ENCODE results near the gene MICAL2. TPM values are rescaled to one million over a fixed set of nuclear protein-coding genes. Genes with fewer than 3 reads are reported as not detected.
A peak's percentile ranks its signal among the peaks of the same experiment; 100 is the strongest.

Gene MICAL2
- total RNA-seq, 4 donors from 2014 or later, result 196 to 550 (median 237) TPM

DNA sequence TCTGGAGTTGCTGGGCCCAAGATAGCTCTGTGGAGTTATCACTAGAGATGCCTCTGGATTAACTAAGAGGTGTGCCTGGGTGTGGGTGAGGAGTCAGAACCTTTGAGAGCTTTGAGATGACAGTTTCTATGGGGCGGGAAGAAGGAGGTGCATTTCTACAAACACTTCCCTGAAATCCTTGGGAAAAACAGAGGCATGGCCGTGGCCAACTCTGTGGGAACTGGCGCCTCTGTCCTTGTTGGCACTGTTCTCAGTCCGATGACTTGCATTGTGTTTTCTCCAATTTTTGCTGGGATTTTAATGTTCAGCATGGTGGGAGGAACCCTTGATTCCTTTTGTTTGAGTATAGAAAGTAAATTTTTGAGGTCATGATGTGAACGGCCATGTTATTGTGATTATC lies 151.2 kb downstream of the MICAL2 start:
- Histone ChIP-seq H3K4me3 (no peak overlapping the region), H3K27ac (peak overlapping the region in 1 of 4 donors; percentile 23), H3K36me3 (peaks cover 0 to 81% of the 10 kb centered on the region in 2 donors), H3K4me1 (no peaks in the 10 kb centered on the region), H3K9me3 (no peaks in the 10 kb centered on the region), H3K27me3 (no peaks in the 10 kb centered on the region)
- ATAC-seq, result no peak
- WGBS, 2 donors (ENCODE audit: low coverage in 1 of 2), result 98 to 100% methylated on average over 1 to 5 of the region's 5 CpGs
- TF ChIP-seq POLR2AphosphoS5 (IDR thresholded peaks at IDR 0.05) (no peak), EP300 (IDR thresholded peaks at IDR 0.05) (no peak)

DNA sequence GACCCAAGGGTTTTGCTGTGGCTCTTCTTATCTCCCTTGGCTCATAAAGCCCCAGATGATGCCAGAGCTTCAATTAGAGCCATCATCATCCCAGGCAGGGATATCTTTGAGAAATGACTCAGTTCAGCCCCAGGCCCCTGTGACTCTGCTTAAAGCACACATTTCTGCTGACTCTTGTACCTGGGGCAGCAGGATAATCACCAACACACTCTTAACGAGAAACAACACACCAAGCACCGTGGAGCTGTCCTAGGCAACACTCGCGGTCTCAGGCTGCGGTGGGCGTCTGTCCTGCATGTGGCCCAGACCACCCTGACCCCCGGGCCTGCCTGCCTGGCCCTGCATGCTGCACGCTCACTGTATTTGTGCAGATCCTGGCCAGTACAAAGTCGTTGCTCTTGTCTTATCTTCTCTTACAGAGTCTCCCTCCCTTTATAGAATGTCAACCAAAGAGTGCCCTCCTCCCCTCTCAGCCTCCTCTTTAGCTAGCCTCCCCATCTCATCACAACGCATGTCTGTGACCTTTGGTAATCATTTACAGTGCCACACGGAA lies 152.8 kb downstream of the MICAL2 start:
- Histone ChIP-seq H3K4me1 (peaks cover 0 to 4% (median 0%) of the 10 kb centered on the region in 3 donors), H3K4me3 (no peak overlapping the region), H3K9me3 (no peaks in the 10 kb centered on the region), H3K27me3 (no peaks in the 10 kb centered on the region), H3K36me3 (peaks cover 0 to 64% of the 10 kb centered on the region in 2 donors), H3K27ac (no peak overlapping the region)
- WGBS, 2 donors (ENCODE audit: low coverage in 1 of 2), result 52 to 86% methylated on average over 1 to 11 of the region's 11 CpGs
- TF ChIP-seq, protein P1, sequence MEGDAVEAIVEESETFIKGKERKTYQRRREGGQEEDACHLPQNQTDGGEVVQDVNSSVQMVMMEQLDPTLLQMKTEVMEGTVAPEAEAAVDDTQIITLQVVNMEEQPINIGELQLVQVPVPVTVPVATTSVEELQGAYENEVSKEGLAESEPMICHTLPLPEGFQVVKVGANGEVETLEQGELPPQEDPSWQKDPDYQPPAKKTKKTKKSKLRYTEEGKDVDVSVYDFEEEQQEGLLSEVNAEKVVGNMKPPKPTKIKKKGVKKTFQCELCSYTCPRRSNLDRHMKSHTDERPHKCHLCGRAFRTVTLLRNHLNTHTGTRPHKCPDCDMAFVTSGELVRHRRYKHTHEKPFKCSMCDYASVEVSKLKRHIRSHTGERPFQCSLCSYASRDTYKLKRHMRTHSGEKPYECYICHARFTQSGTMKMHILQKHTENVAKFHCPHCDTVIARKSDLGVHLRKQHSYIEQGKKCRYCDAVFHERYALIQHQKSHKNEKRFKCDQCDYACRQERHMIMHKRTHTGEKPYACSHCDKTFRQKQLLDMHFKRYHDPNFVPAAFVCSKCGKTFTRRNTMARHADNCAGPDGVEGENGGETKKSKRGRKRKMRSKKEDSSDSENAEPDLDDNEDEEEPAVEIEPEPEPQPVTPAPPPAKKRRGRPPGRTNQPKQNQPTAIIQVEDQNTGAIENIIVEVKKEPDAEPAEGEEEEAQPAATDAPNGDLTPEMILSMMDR (IDR thresholded peaks at IDR 0.05), result no peak
- no peak for ATAC-seq

DNA sequence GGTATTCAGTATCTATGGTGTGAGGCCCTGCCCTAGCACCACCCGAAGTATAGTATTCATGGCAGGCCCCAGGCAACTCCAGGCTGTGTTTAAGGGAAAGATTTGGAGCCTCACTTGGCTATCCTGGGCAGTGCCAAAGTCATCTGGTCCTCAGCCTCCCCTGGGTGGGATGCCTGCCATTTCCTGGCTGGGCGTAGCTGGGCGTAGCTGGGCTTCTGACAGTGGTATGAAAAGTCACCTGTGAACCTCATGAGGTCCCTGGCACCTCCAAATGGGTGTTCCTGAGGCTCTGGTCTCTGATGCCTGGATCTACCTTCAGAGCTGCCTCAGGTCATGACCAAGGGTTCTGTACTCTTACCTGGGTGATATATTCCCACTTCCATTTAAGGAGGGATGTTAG lies 154.0 kb downstream of the MICAL2 start:
- H3K9me3 ChIP-seq, result no peaks in the 10 kb centered on the region
- peaks cover 0 to 53% of the 10 kb centered on the region in 2 donors for H3K36me3 ChIP-seq
- TF ChIP-seq, protein P1 (IDR thresholded peaks at IDR 0.05), result no peak
- TF ChIP-seq POLR2AphosphoS5 (IDR thresholded peaks at IDR 0.05) (no peak), POLR2A (IDR thresholded peaks at IDR 0.05) (no peak), EP300 (IDR thresholded peaks at IDR 0.05) (no peak)
- ATAC-seq, result no peak
- no peaks in the 10 kb centered on the region for H3K27me3 ChIP-seq
- peaks cover 0 to 16% (median 6%) of the 10 kb centered on the region in 3 donors for H3K4me1 ChIP-seq
- no peak overlapping the region for H3K4me3 ChIP-seq
- WGBS, 2 donors (ENCODE audit: low coverage in 1 of 2), result no CpG with 5 or more reads among the region's 3 CpGs
- no peak overlapping the region for H3K27ac ChIP-seq

DNA sequence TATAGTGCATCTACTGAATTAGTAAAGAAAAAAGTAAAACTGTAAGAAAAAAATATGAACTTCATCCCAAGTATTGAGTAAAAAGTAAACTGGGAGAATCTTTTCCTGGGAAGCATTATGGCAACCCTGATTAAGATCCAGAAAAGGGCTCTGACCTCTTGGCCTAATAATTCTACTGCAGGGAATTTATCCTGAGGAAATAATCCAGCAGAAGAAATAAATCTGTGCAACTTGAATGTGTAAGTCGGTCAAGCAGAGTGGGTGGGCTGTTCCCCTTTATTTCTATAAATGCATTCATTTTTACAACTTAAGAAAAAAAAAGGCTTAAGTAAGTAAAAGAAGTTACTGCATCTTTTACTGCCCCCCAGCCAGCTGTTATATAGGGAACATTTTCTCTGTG lies 155.7 kb downstream of the MICAL2 start:
- H3K27ac ChIP-seq, result peak overlapping the region in 1 of 4 donors; percentile 33
- no peak for TF ChIP-seq POLR2A (IDR thresholded peaks at IDR 0.05)
- 100% methylated on average over 1 of the region's 1 CpG; no CpG with 5 or more reads in 1 of the 2 donors for WGBS, 2 donors (ENCODE audit: low coverage in 1 of 2)
- no peaks in the 10 kb centered on the region for H3K27me3 ChIP-seq
- no peak for ATAC-seq
- peaks cover 0 to 35% of the 10 kb centered on the region in 2 donors for H3K36me3 ChIP-seq
- no peak overlapping the region for H3K4me3 ChIP-seq
- peaks cover 0 to 29% (median 11%) of the 10 kb centered on the region in 3 donors for H3K4me1 ChIP-seq
- H3K9me3 ChIP-seq, result no peaks in the 10 kb centered on the region

DNA sequence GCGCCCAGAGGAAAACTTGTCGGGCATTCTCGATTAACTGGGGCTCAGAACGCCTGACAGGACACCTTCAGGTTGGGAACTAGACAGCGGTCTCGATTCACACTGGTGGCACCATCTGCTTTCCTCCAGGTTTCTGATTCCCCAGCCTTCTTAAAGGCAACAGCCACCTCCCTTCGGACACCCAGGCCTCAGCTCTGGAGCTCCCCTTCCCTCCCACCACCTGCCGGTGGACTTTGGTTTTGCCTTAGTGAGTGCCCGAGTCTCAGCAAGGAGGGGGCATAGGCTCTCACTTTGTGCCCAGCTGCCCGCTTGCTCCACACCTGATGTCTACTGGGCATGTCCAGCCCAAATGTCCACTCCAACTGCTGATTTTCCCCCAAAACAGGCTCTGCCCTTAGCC lies 156.6 kb downstream of the MICAL2 start:
- Histone ChIP-seq H3K27me3 (no peaks in the 10 kb centered on the region), H3K9me3 (no peaks in the 10 kb centered on the region), H3K4me3 (no peak overlapping the region), H3K4me1 (peaks cover 0 to 29% (median 11%) of the 10 kb centered on the region in 3 donors), H3K27ac (peak overlapping the region in 1 of 4 donors; percentile 33), H3K36me3 (peaks cover 0 to 27% of the 10 kb centered on the region in 2 donors)
- no peak for ATAC-seq
- whole genome bisulfite sequencing, 2 donors (ENCODE audit: low coverage in 1 of 2), result 74 to 92% methylated on average over 3 to 9 of the region's 10 CpGs
- TF ChIP-seq, protein P1 (IDR thresholded peaks at IDR 0.05), result no peak
- TF ChIP-seq POLR2AphosphoS5 (IDR thresholded peaks at IDR 0.05) (no peak), EP300 (IDR thresholded peaks at IDR 0.05) (no peak), POLR2A (IDR thresholded peaks at IDR 0.05) (no peak)

DNA sequence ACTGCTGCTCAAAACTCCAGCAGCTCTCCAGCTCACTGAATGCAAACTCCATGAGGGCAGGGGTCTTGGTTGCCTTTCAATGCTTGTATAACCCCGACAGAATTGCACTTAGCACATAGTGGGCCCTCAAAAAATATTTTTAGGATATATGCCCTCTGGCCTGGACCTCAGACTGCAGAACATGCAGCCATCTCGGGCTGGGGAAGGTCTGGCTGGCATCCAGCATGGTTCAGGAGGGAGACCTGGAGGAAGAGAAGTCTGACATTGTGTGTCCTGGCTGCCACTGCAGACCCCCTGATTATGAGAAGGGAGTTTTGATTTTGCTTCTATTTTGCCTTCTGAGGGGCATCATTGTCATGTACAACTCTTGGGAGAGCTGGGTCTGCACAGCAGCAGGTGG lies 157.5 kb downstream of the MICAL2 start:
- no peak overlapping the region for H3K4me3 ChIP-seq
- H3K27ac ChIP-seq, result peak overlapping the region in 3 of 4 donors; percentile 59 to 81 (median 80)
- 75 to 83% methylated on average over 1 to 2 of the region's 2 CpGs for WGBS, 2 donors (ENCODE audit: low coverage in 1 of 2)
- peaks cover 0 to 17% of the 10 kb centered on the region in 2 donors for H3K36me3 ChIP-seq
- H3K4me1 ChIP-seq, result peaks cover 0 to 29% (median 11%) of the 10 kb centered on the region in 3 donors
- H3K9me3 ChIP-seq, result no peaks in the 10 kb centered on the region
- no peak for TF ChIP-seq POLR2A (IDR thresholded peaks at IDR 0.05)
- TF ChIP-seq, protein P1 (IDR thresholded peaks at IDR 0.05), result no peak
- no peak for TF ChIP-seq EP300 (IDR thresholded peaks at IDR 0.05)
- no peak for TF ChIP-seq POLR2AphosphoS5 (IDR thresholded peaks at IDR 0.05)
- no peak for ATAC-seq
- no peaks in the 10 kb centered on the region for H3K27me3 ChIP-seq
